Kidney (tissue), 14 donors: ENCODE results near the gene PTPRH. TPM values are rescaled to one million over a fixed set of nuclear protein-coding genes. Genes with fewer than 3 reads are reported as not detected.

Source experiments
- DNase-seq, 5 donors: peaks; one replicate each; pipeline ENCODE4 v3.0.0-alpha.2; 2013 to 2020
- FAIRE-seq: peaks from 2 replicates; lab custom pipeline; 2012; peaks lifted over from hg19 to GRCh38; lab: Jason Lieb, UNC
- H3K27ac ChIP-seq, 2 donors: one replicate each; pipeline ENCODE4 v1.7.0; 2013; ENCODE audit warnings: low read depth in 2 of 2, low read length in 2 of 2, inconsistent platforms in 1 of 2
- H3K27me3 ChIP-seq: one replicate; pipeline ENCODE4 v1.7.1; 2013; ENCODE audit warnings: low read length, inconsistent platforms; ENCODE audit not compliant: control insufficient read depth, insufficient read depth
- H3K36me3 ChIP-seq, 3 donors: one replicate each; pipeline versions ENCODE4 v1.7.0 to v1.7.1; 2013; ENCODE audit warnings: low read length in 3 of 3, control low read depth in 1 of 3, inconsistent platforms in 1 of 3; ENCODE audit not compliant: insufficient read depth in 3 of 3, control insufficient read depth in 2 of 3
- H3K4me1 ChIP-seq, 3 donors: one replicate each; pipeline versions ENCODE4 v1.7.0 to v1.7.1; 2013; ENCODE audit warnings: low read length in 3 of 3, inconsistent platforms in 1 of 3, low read depth in 1 of 3; ENCODE audit not compliant: control insufficient read depth in 2 of 3, insufficient read depth in 2 of 3
- H3K4me3 ChIP-seq, 3 donors: one replicate each; pipeline versions ENCODE4 v1.7.0 to v1.8.1; 2013; ENCODE audit warnings: low read length in 3 of 3, control low read depth in 1 of 3, inconsistent platforms in 1 of 3
- H3K9ac ChIP-seq, 3 donors: one replicate each; pipeline versions ENCODE4 v1.7.0 to v1.7.1; 2013; ENCODE audit warnings: low read length in 3 of 3, control low read depth in 1 of 3, inconsistent platforms in 1 of 3
- H3K9me3 ChIP-seq, 3 donors: one replicate each; pipeline versions ENCODE4 v1.7.0 to v1.7.1; 2013; ENCODE audit warnings: low read length in 3 of 3, control low read depth in 1 of 3, inconsistent platforms in 1 of 3; ENCODE audit not compliant: control insufficient read depth in 2 of 3, insufficient read depth in 1 of 3
- CTCF ChIP-seq: IDR thresholded peaks from 3 replicates; pipeline ENCODE4 v1.5.1; 2012; ENCODE audit warnings: mild to moderate bottlenecking, moderate library complexity, borderline replicate concordance; ENCODE audit not compliant: insufficient read depth; ENCODE audit errors: extremely low read depth
- intact Hi-C: fragments of 100-400 bp; cut with DNase I; formaldehyde crosslinking; loops from one replicate; pipeline ENCODE4 v1.11.1; 2022
- polyA plus RNA-seq: library from polyadenylated mRNA; stranded (reverse); fragments of 350-450 nt; fragmentation: Illumina TruSeq; extraction: RNeasy Lipid Tissue Mini Kit (QIAGEN cat#74804); gene quantifications from one replicate; pipeline ENCODE4 v1.2.3, GENCODE V29; 2014; ENCODE audit warnings: low read depth, low replicate concordance; ENCODE audit not compliant: insufficient read depth
- total RNA-seq: library from RNA; stranded (reverse); fragmentation: NEBNext Ultra II Directional; extraction: Animal tissue kit (Norgen Biotek cat#: 25700); gene quantifications from one replicate; pipeline ENCODE4 v1.2.1, GENCODE V29; 2021
- donor health status: control.
- donor health status: control.
- donor health status: control.
- donor health status: control.
- donor health status: control.
- donor health status: DM: yes; HTN: yes; CAD: no.
- donor health status: Normal renal cell carcinoma (clear cell type).

The PTPRH gene
- total and polyA plus RNA-seq, 2 donors from 2014 or later = 2.8 TPM; not detected in 1

GRCh38 chr19:55149078-55150003, 60.0 kb downstream of the PTPRH start, which contains the start of gene TNNT1:
TNNT1 (minus strand) TSS chr19:55149206; CDS start chr19:55147157, 2,049 bp downstream.
- TF ChIP-seq CTCF = no peak
- Histone ChIP-seq H3K36me3 (no peaks in the 10 kb centered on the region), H3K4me3 (no peak within 1 kb of the TSS), H3K27ac (no peak within 1 kb of the TSS), H3K9me3 (peaks cover 0 to 5% (median 0%) of the 10 kb centered on the region in 3 donors), H3K9ac (no peak within 1 kb of the TSS), H3K4me1 (no peaks in the 10 kb centered on the region), H3K27me3 (peaks cover 5% of the 10 kb centered on the region)
- FAIRE-seq (no peak), DNase-seq (peak in 2 of 5 donors; percentile 50)
- intact Hi-C loops = loop anchor here (10.0 kb wide), 2 partner anchors 275 to 355 kb away; no protein-coding TSS in a partner anchor

GRCh38 chr19:55147545-55148251, 61.6 kb downstream of the PTPRH start:
- intact Hi-C loops = loop anchor here (10.0 kb wide), 1 partner anchor 357 kb away; no protein-coding TSS in a partner anchor
- no peak overlapping the region for H3K27ac ChIP-seq

GRCh38 chr19:55146705-55147273, 62.5 kb downstream of the PTPRH start:
- peaks cover 0 to under 1% (median 0%) of the 10 kb centered on the region in 3 donors for H3K9me3 ChIP-seq
- no peak overlapping the region for H3K4me3 ChIP-seq
- intact Hi-C loops = loop anchor here (10.0 kb wide), 1 partner anchor 358 kb away; no protein-coding TSS in a partner anchor
- H3K4me1 ChIP-seq = no peaks in the 10 kb centered on the region
- H3K36me3 ChIP-seq = no peaks in the 10 kb centered on the region
- no peak overlapping the region for H3K27ac ChIP-seq
- FAIRE-seq = no peak
- H3K9ac ChIP-seq = no peak overlapping the region
- no peak for TF ChIP-seq CTCF
- H3K27me3 ChIP-seq = peaks cover 5% of the 10 kb centered on the region
- peak in 4 of 5 donors; percentile 35 to 71 (median 62) for DNase-seq

More at GRCh38 chr19:55147545-55148251, 61.6 kb downstream of the PTPRH start:
- no peak for TF ChIP-seq CTCF
- peak in 1 of 5 donors; percentile 74 for DNase-seq
- Histone ChIP-seq H3K9me3 (peaks cover 0 to 5% (median 0%) of the 10 kb centered on the region in 3 donors), H3K4me3 (no peak overlapping the region), H3K27me3 (peaks cover 5% of the 10 kb centered on the region), H3K36me3 (no peaks in the 10 kb centered on the region), H3K4me1 (no peaks in the 10 kb centered on the region), H3K9ac (no peak overlapping the region)
- no peak for FAIRE-seq
